HCT116 (cell line): ENCODE measurements around the gene POFUT2. TPM values are rescaled to one million over a fixed set of nuclear protein-coding genes. Genes with fewer than 3 reads are reported as not detected.

Experiments used
- ATAC-seq: fragments of 200-7000 bp; cut with Tn5 transposase; 2 replicates; pipeline ENCODE4 v1.9.1; 2020; ENCODE audit warnings: mild to moderate bottlenecking, moderate library complexity
- BruUV-seq: library from RNA; stranded (reverse); fragments of 400-500 nt; replicated peaks from 2 replicates; lab custom pipeline; 2021; lab: Mats Ljungman, UMichigan
- CTCF ChIA-PET: fragments of 300-600 bp; sonication (Branson Sonifier 250); formaldehyde crosslinking; loops from one replicate; lab custom pipeline; 2021; ENCODE audit warnings: antibody characterized with exemption; lab: Charles Lee
- POLR2A ChIA-PET: fragments of 300-600, 350-600 bp; sonication (Branson Sonifier 250); formaldehyde crosslinking; loops from one replicate; lab custom pipeline; 2021; ENCODE audit warnings: antibody characterized with exemption; lab: Charles Lee
- RAD21 ChIA-PET, 2 experiments: fragments of 300-600 bp; sonication (Branson Sonifier 250); formaldehyde crosslinking; loops; one replicate each; lab custom pipeline; 2023; ENCODE audit warnings: low total read pairs in 2 of 2; ENCODE audit not compliant: uncharacterized antibody in 2 of 2, unreplicated experiment in 2 of 2, low non-redundant PET in 1 of 2; lab: Charles Lee
- DNase-seq: peaks from one replicate; pipeline ENCODE4 v3.0.0-alpha.2; 2010; ENCODE audit warnings: low read depth, low spot score
- H2AFZ ChIP-seq: fragments of 200-600 bp; shearing (Covaris generic), sonication (generic); 2 replicates; pipeline ENCODE4 v1.6.1; 2017; ENCODE audit warnings: low read depth, mixed run types, mixed read lengths, antibody characterized with exemption, low read length; ENCODE audit not compliant: poor library complexity, severe bottlenecking
- H3K27ac ChIP-seq: 2 replicates; pipeline ENCODE4 v1.5.1; 2012; ENCODE audit warnings: low read depth, low read length
- H3K27me3 ChIP-seq: fragments of 200-600 bp; sonication (generic); 2 replicates; pipeline ENCODE4 v1.6.1; 2016; ENCODE audit warnings: mixed run types, low read length, mixed read lengths; ENCODE audit not compliant: insufficient read depth
- H3K36me3 ChIP-seq, 2 experiments: fragments of 200-500 bp in 1 of 2; fragments of 200-600 bp in 1 of 2; sonication (Bioruptor generic) in 1 of 2; sonication (generic) in 1 of 2; 2 replicates each; pipeline versions ENCODE4 v1.5.1 to v1.6.1; 2014 to 2016; ENCODE audit warnings: low read length in 2 of 2, inconsistent platforms in 1 of 2, mixed read lengths in 1 of 2, mixed run types in 1 of 2; ENCODE audit not compliant: insufficient read depth in 2 of 2, control insufficient read depth in 1 of 2
- H3K4me1 ChIP-seq, 2 experiments: fragments of 200-600 bp in 1 of 2; sonication (generic) in 1 of 2; 2 replicates each; pipeline versions ENCODE4 v1.5.1 to v1.6.1; 2012 to 2017; ENCODE audit warnings: low read length in 2 of 2, inconsistent platforms in 1 of 2, mild to moderate bottlenecking in 1 of 2, mixed read lengths in 1 of 2, mixed run types in 1 of 2, moderate library complexity in 1 of 2; ENCODE audit not compliant: insufficient read depth in 2 of 2, control insufficient read depth in 1 of 2
- H3K4me2 ChIP-seq: fragments of 200-600 bp; sonication (generic); 2 replicates; pipeline ENCODE4 v1.6.1; 2017; ENCODE audit warnings: mixed run types, low read length, mixed read lengths
- H3K4me3 ChIP-seq, 2 experiments: fragments of 200-600 bp in 1 of 2; sonication (generic) in 1 of 2; replicated peaks in 1 of 2; 2 replicates each; pipeline ENCODE4 v1.5.1; 2011 to 2016; ENCODE audit warnings: low read length in 2 of 2, control low read depth in 1 of 2, low read depth in 1 of 2, mild to moderate bottlenecking in 1 of 2, mixed read lengths in 1 of 2, mixed run types in 1 of 2
- H3K79me2 ChIP-seq: fragments of 200-600 bp; sonication (generic); 2 replicates; pipeline ENCODE4 v1.6.1; 2017; ENCODE audit warnings: mild to moderate bottlenecking, mixed run types, low read length, moderate library complexity, mixed read lengths; ENCODE audit not compliant: insufficient read depth
- H3K9ac ChIP-seq: fragments of 200-600 bp; sonication (generic); 2 replicates; pipeline ENCODE4 v1.6.1; 2016; ENCODE audit warnings: low read length, mixed read lengths
- H3K9me2 ChIP-seq: fragments of 200-600 bp; sonication (generic), shearing (Covaris generic); 2 replicates; pipeline ENCODE4 v1.6.1; 2017; ENCODE audit warnings: mixed run types, mild to moderate bottlenecking, moderate library complexity; ENCODE audit not compliant: insufficient read depth
- H3K9me3 ChIP-seq, 2 experiments: fragments of 200-500 bp in 1 of 2; fragments of 200-600 bp in 1 of 2; sonication (Bioruptor generic) in 1 of 2; sonication (generic) in 1 of 2; 2 replicates each; pipeline ENCODE4 v1.6.1; 2014 to 2017; ENCODE audit warnings: low read length in 2 of 2, mixed read lengths in 2 of 2, inconsistent platforms in 1 of 2, low read depth in 1 of 2, mild to moderate bottlenecking in 1 of 2, mixed run types in 1 of 2, moderate library complexity in 1 of 2; ENCODE audit not compliant: control insufficient read depth in 1 of 2, insufficient read depth in 1 of 2
- H4K20me1 ChIP-seq: fragments of 200-600 bp; sonication (generic), shearing (Covaris generic); 2 replicates; pipeline ENCODE4 v1.6.1; 2017; ENCODE audit warnings: mixed run types, mild to moderate bottlenecking, moderate library complexity; ENCODE audit not compliant: insufficient read depth
- ELF1 ChIP-seq: IDR thresholded peaks from 2 replicates; pipeline ENCODE4 v1.6.1; 2012; ENCODE audit warnings: low read depth, borderline replicate concordance
- intact Hi-C: fragments of 100-400 bp; cut with micrococcal nuclease; formaldehyde crosslinking; loops from 2 replicates; pipeline ENCODE4 v1.10.0; 2022
- total RNA-seq: library from RNA; stranded (reverse); gene quantifications from one replicate; pipeline ENCODE4 v1.2.1, GENCODE V29; 2021; ENCODE audit not compliant: unreplicated experiment
- TF ChIP-seq, protein P1 (sequence below): IDR thresholded peaks from 2 replicates; pipeline ENCODE4 v1.6.1; 2011; ENCODE audit warnings: mild to moderate bottlenecking, low read length, moderate library complexity; ENCODE audit not compliant: insufficient replicate concordance; ENCODE audit errors: extremely low read depth

The POFUT2 gene
- total RNA-seq, 1 experiment from 2014 or later, result 20.5 TPM

DNA sequence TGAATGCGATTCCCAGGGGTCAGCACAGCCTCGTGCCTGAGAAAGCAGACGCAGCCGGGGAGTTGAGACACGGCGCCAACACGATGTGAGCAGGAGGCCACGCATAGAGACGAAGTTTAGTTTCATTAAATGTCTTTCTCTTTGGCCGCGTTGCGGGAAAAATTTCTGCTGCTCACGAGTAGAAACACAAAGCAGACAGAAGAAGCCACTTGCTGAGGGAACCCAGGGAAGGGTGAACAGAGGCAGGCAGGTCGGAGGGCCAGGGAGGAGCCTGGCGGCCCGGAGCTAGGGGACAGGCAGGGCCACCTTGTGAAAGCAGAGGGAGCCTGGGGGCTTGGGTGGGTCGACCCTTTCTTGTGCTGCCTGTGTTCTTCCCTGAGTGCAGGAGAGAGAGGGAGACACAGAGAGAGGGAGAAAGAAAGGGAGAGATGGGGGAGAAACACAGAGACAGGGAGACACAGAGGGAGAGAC lies 33.2 kb downstream of the POFUT2 start:
- no TSS peak for BruUV-seq
- Histone ChIP-seq H3K4me1 (peaks cover 4 to 16% of the 10 kb centered on the region in 2 experiments; a peak in 2 of 4 replicates), H3K9ac (no peak overlapping the region), H3K4me3 (no peak overlapping the region), H3K9me3 (no peaks in the 10 kb centered on the region), H2AFZ (no peak overlapping the region), H3K36me3 (no peaks in the 10 kb centered on the region), H3K79me2 (no peaks in the 10 kb centered on the region), H3K27me3 (no peaks in the 10 kb centered on the region), H3K4me2 (no peak overlapping the region), H3K9me2 (no peaks in the 10 kb centered on the region), H3K27ac (no peak overlapping the region), H4K20me1 (no peaks in the 10 kb centered on the region)
- no peak for TF ChIP-seq ELF1
- DNase-seq (no peak), ATAC-seq (no peak)
- ChIA-PET RAD21 (no interaction called here), CTCF (no interaction called here), POLR2A (no interaction called here)
- intact Hi-C loops, result no loop called here

DNA sequence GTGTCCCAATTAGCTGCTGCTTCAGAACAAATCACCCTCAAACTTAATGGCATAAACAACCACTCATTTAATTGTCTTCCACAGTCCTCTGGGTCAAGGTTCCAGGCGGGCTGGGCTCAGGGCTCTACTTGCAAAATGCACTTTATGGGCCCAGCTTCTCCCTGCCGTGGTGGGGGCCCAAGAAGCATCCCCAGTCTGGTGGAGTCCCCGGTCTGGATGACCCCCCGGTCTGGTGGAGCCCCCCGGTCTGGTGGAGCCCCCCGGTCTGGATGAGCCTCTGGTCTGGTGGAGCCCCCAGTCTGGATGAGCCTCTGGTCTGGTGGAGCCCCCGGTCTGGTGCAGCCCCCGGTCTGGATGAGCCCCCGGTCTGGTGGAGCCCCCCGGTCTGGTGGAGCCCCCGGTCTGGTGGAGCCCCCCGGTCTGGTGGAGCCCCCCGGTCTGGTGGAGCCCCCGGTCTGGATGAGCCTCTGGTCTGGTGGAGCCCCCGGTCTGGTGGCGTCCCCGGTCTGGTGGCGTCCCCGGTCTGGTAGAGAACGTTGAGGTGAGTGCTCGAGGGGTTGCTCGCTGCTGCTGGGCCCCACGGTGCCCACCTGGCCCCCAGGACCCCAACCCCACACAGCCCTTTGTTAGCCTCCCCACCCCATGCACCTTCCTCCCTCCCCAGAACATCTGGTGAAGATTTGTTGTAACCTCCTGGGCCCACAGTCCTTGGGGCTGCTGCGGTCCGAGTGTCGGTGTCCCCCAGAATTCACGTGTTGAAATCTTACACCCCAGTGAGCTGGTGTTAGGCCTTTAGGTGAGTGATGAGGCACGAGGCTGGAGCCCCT lies 33.8 kb downstream of the POFUT2 start:
- Histone ChIP-seq H3K4me3 (no peak overlapping the region), H3K9ac (no peak overlapping the region), H3K27me3 (no peaks in the 10 kb centered on the region), H2AFZ (no peak overlapping the region), H3K4me1 (peaks cover 4 to 16% of the 10 kb centered on the region in 2 experiments; a peak in 2 of 4 replicates), H3K9me2 (no peaks in the 10 kb centered on the region), H4K20me1 (no peaks in the 10 kb centered on the region), H3K27ac (no peak overlapping the region), H3K4me2 (no peak overlapping the region), H3K36me3 (no peaks in the 10 kb centered on the region), H3K79me2 (no peaks in the 10 kb centered on the region), H3K9me3 (no peaks in the 10 kb centered on the region)
- no TSS peak for BruUV-seq
- ChIA-PET POLR2A (no interaction called here), RAD21 (no interaction called here), CTCF (no interaction called here)
- intact Hi-C loops, result no loop called here
- TF ChIP-seq, protein P1, sequence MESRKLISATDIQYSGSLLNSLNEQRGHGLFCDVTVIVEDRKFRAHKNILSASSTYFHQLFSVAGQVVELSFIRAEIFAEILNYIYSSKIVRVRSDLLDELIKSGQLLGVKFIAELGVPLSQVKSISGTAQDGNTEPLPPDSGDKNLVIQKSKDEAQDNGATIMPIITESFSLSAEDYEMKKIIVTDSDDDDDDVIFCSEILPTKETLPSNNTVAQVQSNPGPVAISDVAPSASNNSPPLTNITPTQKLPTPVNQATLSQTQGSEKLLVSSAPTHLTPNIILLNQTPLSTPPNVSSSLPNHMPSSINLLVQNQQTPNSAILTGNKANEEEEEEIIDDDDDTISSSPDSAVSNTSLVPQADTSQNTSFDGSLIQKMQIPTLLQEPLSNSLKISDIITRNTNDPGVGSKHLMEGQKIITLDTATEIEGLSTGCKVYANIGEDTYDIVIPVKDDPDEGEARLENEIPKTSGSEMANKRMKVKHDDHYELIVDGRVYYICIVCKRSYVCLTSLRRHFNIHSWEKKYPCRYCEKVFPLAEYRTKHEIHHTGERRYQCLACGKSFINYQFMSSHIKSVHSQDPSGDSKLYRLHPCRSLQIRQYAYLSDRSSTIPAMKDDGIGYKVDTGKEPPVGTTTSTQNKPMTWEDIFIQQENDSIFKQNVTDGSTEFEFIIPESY, result no peak
- ATAC-seq, result no peak
- DNase-seq, result no peak
